B cell (primary cell): ENCODE data around the gene TADA1. TPM values are rescaled to one million over a fixed set of nuclear protein-coding genes. Genes with fewer than 3 reads are reported as not detected.

Experiments used
- ATAC-seq: fragments of 200-7000 bp; cut with Tn5 transposase; one replicate; pipeline ENCODE4 v1.10.0; 2021; ENCODE audit warnings: low read depth, mild to moderate bottlenecking, moderate number of reproducible peaks, moderate library complexity
- CTCF ChIA-PET: fragments of 350-600 bp; sonication (Branson Sonifier 250); formaldehyde crosslinking; loops from one replicate; lab custom pipeline; 2021; ENCODE audit warnings: antibody characterized with exemption, inconsistent platforms; lab: Charles Lee
- POLR2A ChIA-PET: fragments of 350-600 bp; sonication (Branson Sonifier 250); formaldehyde crosslinking; loops from one replicate; lab custom pipeline; 2021; ENCODE audit warnings: antibody characterized with exemption; lab: Charles Lee
- DNase-seq: peaks from one replicate; pipeline ENCODE4 v3.0.0; 2013
- H2AFZ ChIP-seq: 2 replicates; pipeline ENCODE4 v1.6.1; 2012; ENCODE audit warnings: mild to moderate bottlenecking, low read depth, low read length; ENCODE audit not compliant: insufficient read depth, poor library complexity, severe bottlenecking
- H3K27ac ChIP-seq, 2 donors: 1 replicate in 1 of 2; 2 replicates in 1 of 2; pipeline ENCODE4 v1.5.1; 2012 to 2013; ENCODE audit warnings: low read length in 2 of 2, mild to moderate bottlenecking in 2 of 2, moderate library complexity in 1 of 2
- H3K27me3 ChIP-seq, 4 experiments: fragments of 200-600 bp in 1 of 4; sonication (generic) in 1 of 4; replicated peaks in 1 of 4; 1 replicate in 2 of 4; 2 replicates in 2 of 4; pipeline versions ENCODE4 v1.6.1 to v1.7.0; 2013 to 2016; ENCODE audit warnings: low read length in 3 of 4, mild to moderate bottlenecking in 2 of 4, mixed read lengths in 1 of 4, moderate library complexity in 1 of 4; ENCODE audit not compliant: insufficient read depth in 4 of 4, control insufficient read depth in 3 of 4; ENCODE audit errors: control extremely low read depth in 1 of 4
- H3K36me3 ChIP-seq, 2 experiments: replicated peaks in 1 of 2; 1 replicate in 1 of 2; 2 replicates in 1 of 2; pipeline versions ENCODE4 v1.6.1 to v1.7.1; 2013; ENCODE audit warnings: low read length in 1 of 2; ENCODE audit not compliant: insufficient read depth in 2 of 2, control insufficient read depth in 1 of 2; ENCODE audit errors: control extremely low read depth in 1 of 2, extremely low read depth in 1 of 2
- H3K4me1 ChIP-seq, 2 donors: fragments of 200-600 bp in 1 of 2; sonication (generic) in 1 of 2; 1 replicate in 1 of 2; 2 replicates in 1 of 2; pipeline versions ENCODE4 v1.5.1 to v1.6.1; 2013 to 2017; ENCODE audit warnings: low read length in 2 of 2; ENCODE audit not compliant: control insufficient read depth in 2 of 2, insufficient read depth in 2 of 2
- H3K4me2 ChIP-seq: replicated peaks from 2 replicates; pipeline ENCODE3; 2012; ENCODE audit warnings: mild to moderate bottlenecking, low read depth, low read length; ENCODE audit not compliant: poor library complexity, severe bottlenecking
- H3K4me3 ChIP-seq, 5 experiments: fragments of 200-600 bp in 1 of 5; sonication (generic) in 1 of 5; 1 replicate in 3 of 5; 2 replicates in 2 of 5; pipeline versions ENCODE4 v1.5.1 to v1.7.0; 2011 to 2016; ENCODE audit warnings: low read length in 4 of 5, mild to moderate bottlenecking in 4 of 5, low read depth in 2 of 5, control low read depth in 1 of 5, moderate library complexity in 1 of 5; ENCODE audit not compliant: insufficient read depth in 1 of 5; ENCODE audit errors: control extremely low read depth in 1 of 5, extremely low read depth in 1 of 5
- H3K79me2 ChIP-seq: fragments of 200-600 bp; sonication (generic); one replicate; pipeline ENCODE4 v1.6.0; 2016; ENCODE audit warnings: low read length; ENCODE audit not compliant: control insufficient read depth, insufficient read depth
- H3K9ac ChIP-seq: fragments of 200-600 bp; sonication (generic); 2 replicates; pipeline ENCODE4 v1.6.1; 2017; ENCODE audit warnings: mild to moderate bottlenecking, low read length, moderate library complexity
- H3K9me3 ChIP-seq, 3 donors: one replicate each; pipeline versions ENCODE4 v1.6.1 to v1.7.1; 2013; ENCODE audit warnings: low read length in 2 of 3; ENCODE audit not compliant: control insufficient read depth in 2 of 3, insufficient read depth in 1 of 3; ENCODE audit errors: control extremely low read depth in 1 of 3
- H4K20me1 ChIP-seq: 2 replicates; pipeline ENCODE4 v1.6.0; 2012; ENCODE audit warnings: mild to moderate bottlenecking, low read length; ENCODE audit not compliant: insufficient read depth, control insufficient read depth, poor library complexity, severe bottlenecking
- H3K27ac Mint-ChIP-seq: one replicate; pipeline ENCODE4 v1.8.0; 2021; ENCODE audit warnings: mixed read lengths
- H3K27me3 Mint-ChIP-seq: one replicate; pipeline ENCODE4 v1.8.0; 2021; ENCODE audit warnings: mixed read lengths
- H3K4me1 Mint-ChIP-seq: one replicate; pipeline ENCODE4 v1.8.0; 2021; ENCODE audit warnings: mixed read lengths
- H3K4me3 Mint-ChIP-seq: one replicate; pipeline ENCODE4 v1.8.0; 2021; ENCODE audit warnings: mixed read lengths
- H3K9me3 Mint-ChIP-seq: one replicate; pipeline ENCODE4 v1.8.0; 2022; ENCODE audit warnings: mixed read lengths; ENCODE audit not compliant: insufficient read depth
- EZH2 ChIP-seq: IDR thresholded peaks from 2 replicates; pipeline ENCODE4 v1.6.1; 2012; ENCODE audit warnings: borderline replicate concordance, low read depth, mild to moderate bottlenecking, moderate library complexity, low read length; ENCODE audit not compliant: insufficient read depth, poor library complexity, severe bottlenecking
- WGBS: methylation state at CpG from one replicate; pipeline ENCODE4 v1.1.5; 2013; ENCODE audit warnings: missing lambda C conversion rate; ENCODE audit not compliant: insufficient coverage; 5-methylcytosine and 5-hydroxymethylcytosine counted together
- intact Hi-C: fragments of 100-400 bp; cut with micrococcal nuclease; formaldehyde crosslinking; loops from one replicate; pipeline ENCODE4 v1.10.0; 2022
- polyA plus RNA-seq: library from polyadenylated mRNA; depleted of rRNA; stranded (reverse); fragments of >200 nt; gene quantifications from 2 replicates; pipeline ENCODE4 v1.2.3, GENCODE V29; 2012
- total RNA-seq, 2 donors: library from RNA; stranded (reverse); fragments of 120-200 nt in 1 of 2; gene quantifications; 1 replicate in 1 of 2; 2 replicates in 1 of 2; pipeline versions ENCODE4 v1.2.3 to v1.2.4, GENCODE V29; 2013 to 2022
- TF ChIP-seq, protein P1 (sequence below): fragments of 200-600 bp; IDR thresholded peaks from one replicate; pipeline ENCODE4 v1.8.0; 2022; ENCODE audit warnings: antibody characterized with exemption, mild to moderate bottlenecking

TADA1 gene
- total and polyA plus RNA-seq, 2 donors (not counting 1 experiment from before 2014, with no cell fraction given): 12.0 to 12.9 TPM

DNA sequence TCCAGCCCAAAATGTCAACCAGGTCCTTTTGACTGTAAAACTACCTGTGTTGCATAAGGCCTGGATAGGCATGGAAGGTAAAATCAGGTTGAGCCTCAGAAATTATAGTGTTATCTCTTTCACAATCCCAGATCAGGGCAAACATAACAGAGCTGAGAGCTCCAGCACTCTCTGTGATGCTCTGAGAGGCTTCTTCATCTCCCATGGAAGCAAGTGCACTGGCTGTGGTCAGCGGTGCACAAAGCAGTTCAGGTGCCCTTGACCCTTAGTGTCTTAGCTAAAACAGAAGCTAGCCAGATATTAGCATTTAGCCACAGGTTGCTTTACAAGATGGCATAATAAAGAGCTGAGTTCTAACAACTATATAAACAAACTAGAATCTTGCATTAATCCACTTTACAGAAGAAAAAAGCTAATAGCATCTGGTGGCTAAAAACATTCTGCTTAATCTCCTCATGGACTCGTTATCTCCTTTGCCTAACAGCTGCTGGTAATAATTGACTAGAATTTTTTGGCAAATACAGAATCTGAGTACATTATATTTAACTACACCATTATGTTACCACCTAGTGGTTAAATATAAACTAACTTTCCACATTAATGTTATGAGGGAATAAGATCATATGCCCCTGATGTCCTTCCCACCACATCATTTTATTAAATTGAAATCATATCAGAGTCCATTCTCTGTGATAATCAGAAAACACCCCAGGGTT lies 62.4 kb downstream of the TADA1 start:
- no peak overlapping the region for H3K4me3 Mint-ChIP-seq
- no peak overlapping the region for H3K4me2 ChIP-seq
- POLR2A ChIA-PET: no interaction called here
- H3K36me3 ChIP-seq: no peaks in the 10 kb centered on the region
- no peak overlapping the region for H3K9ac ChIP-seq
- no peaks in the 10 kb centered on the region for H4K20me1 ChIP-seq
- no peaks in the 10 kb centered on the region for H3K4me1 Mint-ChIP-seq
- DNase-seq: no peak
- no peaks in the 10 kb centered on the region for H3K79me2 ChIP-seq
- peaks cover 48% of the 10 kb centered on the region for H3K27me3 Mint-ChIP-seq
- 100% methylated on average over 1 of the region's 2 CpGs for WGBS
- H3K9me3 ChIP-seq: peaks cover 0 to 12% (median 0%) of the 10 kb centered on the region in 3 donors
- H3K27ac ChIP-seq: no peak overlapping the region
- H3K4me1 ChIP-seq: no peaks in the 10 kb centered on the region
- intact Hi-C loops: no loop called here
- H3K4me3 ChIP-seq: no peak overlapping the region
- CTCF ChIA-PET: interaction anchor here (1.7 kb wide), 1 partner anchor 26 kb away, joined by 6 read pairs; no protein-coding TSS in a partner anchor
- no peak overlapping the region for H3K27ac Mint-ChIP-seq
- H3K9me3 Mint-ChIP-seq: no peaks in the 10 kb centered on the region
- no peak overlapping the region for H2AFZ ChIP-seq
- peaks cover 0 to 11% (median 1%) of the 10 kb centered on the region in 4 experiments for H3K27me3 ChIP-seq
- no peak for TF ChIP-seq EZH2
- TF ChIP-seq, protein P1, sequence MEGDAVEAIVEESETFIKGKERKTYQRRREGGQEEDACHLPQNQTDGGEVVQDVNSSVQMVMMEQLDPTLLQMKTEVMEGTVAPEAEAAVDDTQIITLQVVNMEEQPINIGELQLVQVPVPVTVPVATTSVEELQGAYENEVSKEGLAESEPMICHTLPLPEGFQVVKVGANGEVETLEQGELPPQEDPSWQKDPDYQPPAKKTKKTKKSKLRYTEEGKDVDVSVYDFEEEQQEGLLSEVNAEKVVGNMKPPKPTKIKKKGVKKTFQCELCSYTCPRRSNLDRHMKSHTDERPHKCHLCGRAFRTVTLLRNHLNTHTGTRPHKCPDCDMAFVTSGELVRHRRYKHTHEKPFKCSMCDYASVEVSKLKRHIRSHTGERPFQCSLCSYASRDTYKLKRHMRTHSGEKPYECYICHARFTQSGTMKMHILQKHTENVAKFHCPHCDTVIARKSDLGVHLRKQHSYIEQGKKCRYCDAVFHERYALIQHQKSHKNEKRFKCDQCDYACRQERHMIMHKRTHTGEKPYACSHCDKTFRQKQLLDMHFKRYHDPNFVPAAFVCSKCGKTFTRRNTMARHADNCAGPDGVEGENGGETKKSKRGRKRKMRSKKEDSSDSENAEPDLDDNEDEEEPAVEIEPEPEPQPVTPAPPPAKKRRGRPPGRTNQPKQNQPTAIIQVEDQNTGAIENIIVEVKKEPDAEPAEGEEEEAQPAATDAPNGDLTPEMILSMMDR: no peak
- no peak for ATAC-seq

GRCh38 chr1:166811691-166812090 lies 64.4 kb downstream of the TADA1 start:
- WGBS: 83% methylated on average over 1 of the region's 2 CpGs

More at GRCh38 chr1:166811691-166812090, 64.4 kb downstream of the TADA1 start:
- no peak overlapping the region for H3K4me3 Mint-ChIP-seq
- no peak overlapping the region for H2AFZ ChIP-seq
- no peaks in the 10 kb centered on the region for H3K79me2 ChIP-seq
- no peak for TF ChIP-seq EZH2
- TF ChIP-seq, protein P1: no peak
- H3K36me3 ChIP-seq: no peaks in the 10 kb centered on the region
- H3K27me3 ChIP-seq: peaks cover 0 to 11% (median 0%) of the 10 kb centered on the region in 4 experiments
- H3K4me1 Mint-ChIP-seq: no peaks in the 10 kb centered on the region
- POLR2A ChIA-PET: no interaction called here
- ATAC-seq: no peak
- no peak for DNase-seq
- peaks cover 0 to 8% (median 0%) of the 10 kb centered on the region in 3 donors for H3K9me3 ChIP-seq
- H3K27me3 Mint-ChIP-seq: peaks cover 39% of the 10 kb centered on the region
- CTCF ChIA-PET: no interaction called here
- H3K4me2 ChIP-seq: no peak overlapping the region
- H3K4me3 ChIP-seq: no peak overlapping the region
- no peaks in the 10 kb centered on the region for H3K9me3 Mint-ChIP-seq
- intact Hi-C loops: no loop called here
- H4K20me1 ChIP-seq: no peaks in the 10 kb centered on the region
- H3K9ac ChIP-seq: no peak overlapping the region
- H3K4me1 ChIP-seq: no peaks in the 10 kb centered on the region
- no peak overlapping the region for H3K27ac Mint-ChIP-seq
- H3K27ac ChIP-seq: no peak overlapping the region
